WERI-Rb-1 (cell line): ENCODE measurements around the gene SEC24B.
"Not testable (repeated sequence)": the region's sequence is repeated elsewhere in the genome, so short reads cannot be mapped to it uniquely, and the experiment has no call there.

Experiments used
- DNase-seq: peaks from one replicate; pipeline ENCODE4 v3.0.0-alpha.2; 2020
- H3K27ac ChIP-seq: fragments of 250-450 bp; sonication (Bioruptor Pico); 2 replicates; pipeline ENCODE4 v1.5.1; 2020; ENCODE audit warnings: mild to moderate bottlenecking, moderate library complexity
- H3K27me3 ChIP-seq: fragments of 250-450 bp; sonication (Bioruptor Pico); 2 replicates; pipeline ENCODE4 v1.5.1; 2021; ENCODE audit warnings: mild to moderate bottlenecking, low read depth, moderate library complexity; ENCODE audit not compliant: insufficient read depth, severe bottlenecking
- H3K36me3 ChIP-seq: fragments of 250-450 bp; sonication (Bioruptor Pico); 2 replicates; pipeline ENCODE4 v1.5.1; 2020; ENCODE audit warnings: mild to moderate bottlenecking, moderate library complexity
- H3K4me3 ChIP-seq: 2 replicates; pipeline ENCODE4 v1.5.1; 2011; ENCODE audit warnings: low read depth, mild to moderate bottlenecking, control low read depth, low read length
- H3K9me3 ChIP-seq: fragments of 250-450 bp; sonication (Bioruptor Pico); 2 replicates; pipeline ENCODE4 v1.5.1; 2021; ENCODE audit warnings: mild to moderate bottlenecking, moderate library complexity; ENCODE audit not compliant: severe bottlenecking
- CTCF ChIP-seq: IDR thresholded peaks from 2 replicates; pipeline ENCODE4 v1.5.1; 2011; ENCODE audit warnings: low read depth, mild to moderate bottlenecking, control low read depth, inconsistent platforms, low read length

Gene SEC24B

GRCh38 chr4:109444182-109444844 lies 10.7 kb downstream of the SEC24B start:
- no peaks in the 10 kb centered on the region for H3K27me3 ChIP-seq
- H3K36me3 ChIP-seq = peaks cover 20% of the 10 kb centered on the region
- no peak for DNase-seq
- TF ChIP-seq CTCF = no peak
- no peak overlapping the region for H3K27ac ChIP-seq
- H3K9me3 ChIP-seq = peaks cover 7% of the 10 kb centered on the region
- H3K4me3 ChIP-seq = no peak overlapping the region

GRCh38 chr4:109447278-109447677 lies 13.7 kb downstream of the SEC24B start:
- no peak overlapping the region for H3K27ac ChIP-seq
- no peaks in the 10 kb centered on the region for H3K27me3 ChIP-seq
- no peak for DNase-seq
- no peak for TF ChIP-seq CTCF
- peaks cover 42% of the 10 kb centered on the region for H3K36me3 ChIP-seq
- no peak overlapping the region for H3K4me3 ChIP-seq
- H3K9me3 ChIP-seq = peaks cover 7% of the 10 kb centered on the region

- H3K4me3 ChIP-seq = no peak overlapping the region
- no peaks in the 10 kb centered on the region for H3K9me3 ChIP-seq
- no peak overlapping the region for H3K27ac ChIP-seq
- DNase-seq = no peak
- no peak for TF ChIP-seq CTCF
- peaks cover 38% of the 10 kb centered on the region for H3K36me3 ChIP-seq
- H3K27me3 ChIP-seq = no peaks in the 10 kb centered on the region
Measured at GRCh38 chr4:109451544-109452273, 18.1 kb downstream of the SEC24B start.

GRCh38 chr4:109453110-109453509 lies 19.5 kb downstream of the SEC24B start:
- H3K4me3 ChIP-seq, DNase-seq, H3K27me3 ChIP-seq, H3K9me3 ChIP-seq, H3K27ac ChIP-seq: not testable (repeated sequence)
- H3K36me3 ChIP-seq = peaks cover 35% of the 10 kb centered on the region

- H3K27me3 ChIP-seq = no peaks in the 10 kb centered on the region
- no peak overlapping the region for H3K27ac ChIP-seq
- H3K9me3 ChIP-seq = no peaks in the 10 kb centered on the region
- H3K4me3 ChIP-seq = no peak overlapping the region
- no peak for TF ChIP-seq CTCF
- DNase-seq = no peak
- H3K36me3 ChIP-seq = peaks cover 36% of the 10 kb centered on the region
Measured at GRCh38 chr4:109462297-109462696, 28.7 kb downstream of the SEC24B start.

GRCh38 chr4:109462802-109463201 lies 29.2 kb downstream of the SEC24B start:
- Histone ChIP-seq H3K27ac (no peak overlapping the region), H3K9me3 (no peaks in the 10 kb centered on the region), H3K36me3 (peaks cover 37% of the 10 kb centered on the region), H3K27me3 (no peaks in the 10 kb centered on the region), H3K4me3 (no peak overlapping the region)
- DNase-seq = no peak
- no peak for TF ChIP-seq CTCF
